ENCODE results near the gene EPC1.

Gene EPC1

DNA sequence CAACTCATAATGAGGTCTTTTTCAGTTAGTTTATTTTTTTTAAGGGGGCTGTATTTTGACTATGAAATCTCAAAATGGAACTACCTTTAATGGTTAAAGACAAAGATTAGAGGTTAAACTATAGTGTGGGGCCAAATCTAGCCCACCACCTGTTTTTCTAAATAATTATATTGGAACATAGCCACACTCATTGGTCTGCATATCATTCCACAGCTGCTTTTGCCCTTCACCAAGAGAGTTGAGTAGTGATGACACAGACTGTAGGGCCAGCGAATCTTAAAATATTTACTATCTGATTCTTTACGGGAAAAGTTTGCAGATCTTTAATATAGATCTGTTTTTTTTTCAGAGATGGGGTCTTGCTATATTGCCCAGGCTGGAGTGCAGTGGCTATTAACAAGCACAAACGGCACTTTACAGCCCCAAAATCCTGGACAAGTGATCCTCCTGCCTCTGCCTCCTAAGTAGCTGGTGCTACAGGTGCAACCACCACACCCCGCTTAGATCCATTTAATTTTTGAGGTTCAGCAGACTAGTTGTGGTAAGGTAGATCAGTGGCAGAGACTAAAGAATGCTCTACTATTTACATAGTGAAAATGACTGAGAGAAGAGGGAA, 25.8 kb downstream of the EPC1 start:
- H3K27me3 Mint-ChIP-seq (ENCODE audit: low read depth, poor library complexity) = no peaks in the 10 kb centered on the region
- DNase-seq = no peak
- peaks cover 81% of the 10 kb centered on the region for H3K36me3 Mint-ChIP-seq (ENCODE audit: low read depth)
- no peak overlapping the region for H3K4me3 Mint-ChIP-seq
- peaks cover 9% of the 10 kb centered on the region for H3K4me1 Mint-ChIP-seq
- no peak overlapping the region for H3K27ac Mint-ChIP-seq
- peaks cover 15% of the 10 kb centered on the region for H3K9me3 Mint-ChIP-seq
- TF ChIP-seq, protein P1, sequence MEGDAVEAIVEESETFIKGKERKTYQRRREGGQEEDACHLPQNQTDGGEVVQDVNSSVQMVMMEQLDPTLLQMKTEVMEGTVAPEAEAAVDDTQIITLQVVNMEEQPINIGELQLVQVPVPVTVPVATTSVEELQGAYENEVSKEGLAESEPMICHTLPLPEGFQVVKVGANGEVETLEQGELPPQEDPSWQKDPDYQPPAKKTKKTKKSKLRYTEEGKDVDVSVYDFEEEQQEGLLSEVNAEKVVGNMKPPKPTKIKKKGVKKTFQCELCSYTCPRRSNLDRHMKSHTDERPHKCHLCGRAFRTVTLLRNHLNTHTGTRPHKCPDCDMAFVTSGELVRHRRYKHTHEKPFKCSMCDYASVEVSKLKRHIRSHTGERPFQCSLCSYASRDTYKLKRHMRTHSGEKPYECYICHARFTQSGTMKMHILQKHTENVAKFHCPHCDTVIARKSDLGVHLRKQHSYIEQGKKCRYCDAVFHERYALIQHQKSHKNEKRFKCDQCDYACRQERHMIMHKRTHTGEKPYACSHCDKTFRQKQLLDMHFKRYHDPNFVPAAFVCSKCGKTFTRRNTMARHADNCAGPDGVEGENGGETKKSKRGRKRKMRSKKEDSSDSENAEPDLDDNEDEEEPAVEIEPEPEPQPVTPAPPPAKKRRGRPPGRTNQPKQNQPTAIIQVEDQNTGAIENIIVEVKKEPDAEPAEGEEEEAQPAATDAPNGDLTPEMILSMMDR (IDR thresholded peaks at IDR 0.05) = no peak

DNA sequence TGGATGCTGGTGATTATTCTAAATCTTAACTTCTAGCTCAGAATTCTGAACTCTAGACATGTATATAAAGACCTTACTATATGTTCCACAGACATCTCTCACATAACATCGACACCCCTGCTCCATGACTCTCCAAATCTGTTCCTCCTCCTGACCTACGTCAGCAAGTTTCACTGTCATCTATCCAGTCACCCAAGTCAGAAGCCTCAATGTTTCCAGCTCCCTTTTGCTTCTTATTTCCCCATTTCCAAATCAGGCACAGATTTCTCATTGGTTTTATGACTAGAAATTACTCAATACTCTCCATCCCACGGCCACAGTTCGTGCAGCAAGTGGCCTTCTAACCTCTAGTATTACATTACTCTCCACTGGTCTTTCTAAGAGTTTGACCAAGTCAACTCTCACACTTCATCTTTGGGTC, 28.5 kb downstream of the EPC1 start:
- TF ChIP-seq, protein P1 (IDR thresholded peaks at IDR 0.05) = no peak
- no peaks in the 10 kb centered on the region for H3K27me3 Mint-ChIP-seq (ENCODE audit: low read depth, poor library complexity)
- peaks cover 11% of the 10 kb centered on the region for H3K9me3 Mint-ChIP-seq
- H3K36me3 Mint-ChIP-seq (ENCODE audit: low read depth) = peaks cover 77% of the 10 kb centered on the region
- no peak overlapping the region for H3K4me3 Mint-ChIP-seq
- no peak for DNase-seq
- H3K4me1 Mint-ChIP-seq = peaks cover 14% of the 10 kb centered on the region
- H3K27ac Mint-ChIP-seq = peak overlapping the region; percentile 28

DNA sequence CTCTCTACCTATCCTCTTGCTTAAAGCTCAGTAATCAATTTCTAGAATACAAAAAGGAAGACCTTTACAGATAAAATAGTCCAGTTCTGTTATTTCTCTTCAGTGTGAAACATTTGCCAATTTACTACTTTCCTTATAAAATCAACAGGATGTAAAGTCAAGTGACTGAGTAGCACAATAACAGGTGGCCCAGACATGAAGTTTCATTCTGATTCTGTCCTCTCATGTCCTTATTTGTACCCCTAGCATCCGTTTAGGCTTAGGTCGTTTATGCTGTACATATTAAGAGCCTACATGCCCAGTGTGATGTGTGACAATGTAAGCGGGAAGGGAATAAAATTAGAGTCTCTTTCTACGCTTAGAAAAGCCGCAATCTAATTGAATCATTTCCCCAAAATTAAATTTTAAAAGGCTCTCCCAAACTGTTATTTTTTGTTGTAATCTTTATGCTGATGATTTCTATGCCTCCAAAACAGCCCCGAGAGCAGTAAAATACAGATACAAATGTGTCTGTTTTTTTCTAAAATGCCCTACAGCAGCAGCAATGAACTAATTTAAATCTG, 29.1 kb downstream of the EPC1 start:
- no peak overlapping the region for H3K4me3 Mint-ChIP-seq
- no peak for DNase-seq

DNA sequence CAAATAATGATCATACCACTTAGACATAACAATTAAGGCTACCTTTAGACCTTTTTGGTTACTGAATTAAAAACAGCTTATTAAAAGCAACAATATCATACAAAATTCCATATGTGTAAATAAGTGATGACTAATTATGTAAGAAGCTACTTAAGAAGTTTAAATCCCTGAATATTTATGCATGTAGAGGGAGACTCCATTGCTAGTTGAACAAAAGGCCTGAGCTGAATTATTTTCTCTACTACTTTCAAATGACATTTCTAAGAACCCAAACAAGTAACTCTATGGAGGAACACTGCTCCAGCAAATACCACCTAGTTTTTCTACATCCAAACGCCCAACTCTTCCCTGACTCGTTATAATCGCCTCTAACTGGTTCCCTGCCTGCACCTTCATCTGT, 31.5 kb downstream of the EPC1 start:
- H3K4me3 Mint-ChIP-seq = no peak overlapping the region
- TF ChIP-seq, protein P1 (IDR thresholded peaks at IDR 0.05) = no peak
- no peaks in the 10 kb centered on the region for H3K27me3 Mint-ChIP-seq (ENCODE audit: low read depth, poor library complexity)
- H3K4me1 Mint-ChIP-seq = peaks cover 14% of the 10 kb centered on the region
- H3K36me3 Mint-ChIP-seq (ENCODE audit: low read depth) = peaks cover 77% of the 10 kb centered on the region
- peaks cover 10% of the 10 kb centered on the region for H3K9me3 Mint-ChIP-seq
- no peak for DNase-seq
- H3K27ac Mint-ChIP-seq = peak overlapping the region; percentile 4

More for the DNA sequence above, 29.1 kb downstream of the EPC1 start:
- Mint-ChIP-seq H3K27me3 (ENCODE audit: low read depth, poor library complexity) (no peaks in the 10 kb centered on the region), H3K9me3 (peaks cover 15% of the 10 kb centered on the region), H3K4me1 (peaks cover 14% of the 10 kb centered on the region), H3K27ac (no peak overlapping the region), H3K36me3 (ENCODE audit: low read depth) (peaks cover 77% of the 10 kb centered on the region)
- TF ChIP-seq, protein P1 (IDR thresholded peaks at IDR 0.05) = no peak

DNA sequence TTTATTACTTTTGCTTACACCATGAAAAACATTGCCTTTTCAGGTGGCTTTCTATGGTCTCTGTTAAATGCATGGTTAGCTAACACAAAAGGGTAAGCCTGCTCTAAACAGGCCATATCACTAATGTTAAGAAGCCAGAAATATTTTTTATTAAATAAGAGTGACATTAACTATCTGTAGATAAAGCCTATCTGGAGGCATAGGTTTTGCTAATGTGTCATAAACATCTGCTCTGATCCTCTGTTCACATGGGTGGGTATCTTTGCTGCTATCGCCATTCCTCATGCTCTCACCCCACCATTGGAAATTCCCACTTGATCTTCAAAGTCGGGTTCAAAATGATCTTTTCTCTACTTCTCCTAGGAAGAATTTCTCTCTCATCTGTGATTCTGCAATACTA, 32.4 kb downstream of the EPC1 start:
- H3K4me3 Mint-ChIP-seq = no peak overlapping the region
- H3K4me1 Mint-ChIP-seq = peaks cover 14% of the 10 kb centered on the region
- H3K36me3 Mint-ChIP-seq (ENCODE audit: low read depth) = peaks cover 73% of the 10 kb centered on the region
- no peaks in the 10 kb centered on the region for H3K27me3 Mint-ChIP-seq (ENCODE audit: low read depth, poor library complexity)
- H3K9me3 Mint-ChIP-seq = peaks cover 10% of the 10 kb centered on the region
- no peak overlapping the region for H3K27ac Mint-ChIP-seq
- TF ChIP-seq, protein P1 (IDR thresholded peaks at IDR 0.05) = no peak
- no peak for DNase-seq

All from nephron progenitor cell (in vitro differentiated cells).